Left lobe of liver (tissue), 2 donors: Measurements from ENCODE around the gene RUFY1. TPM values are rescaled to one million over a fixed set of nuclear protein-coding genes. Genes with fewer than 3 reads are reported as not detected.
A peak's percentile ranks its signal among the peaks of the same experiment; 100 is the strongest.

Experiments
- ATAC-seq: fragments of 200-7000 bp; cut with Tn5 transposase; one replicate; pipeline ENCODE4 v1.9.1; 2020; ENCODE audit warnings: mild to moderate bottlenecking, moderate library complexity
- DNase-seq: peaks from one replicate; pipeline ENCODE4 v3.0.0-alpha.2; 2020; ENCODE audit warnings: low spot score
- total RNA-seq: library from RNA; stranded (reverse); gene quantifications from one replicate; pipeline ENCODE4 v1.2.1, GENCODE V29; 2021
- donor health status: DM: no; HTN: no; CAD: no; lungs with moderate emphysema.
- donor health status: DM: no; HTN: yes; CAD: no.

Gene RUFY1
- total RNA-seq, 1 donor from 2014 or later, result 16.4 TPM

- DNase-seq (no peak), ATAC-seq (no peak)
These were observed 51.7 kb downstream of the RUFY1 start for GRCh38 chr5:179601871-179602625.

GRCh38 chr5:179603308-179603707 is 53.0 kb downstream of the RUFY1 start:
- DNase-seq (no peak), ATAC-seq (no peak)

GRCh38 chr5:179605026-179605833 is 54.9 kb downstream of the RUFY1 start:
- ATAC-seq (peak; percentile 17), DNase-seq (no peak)

GRCh38 chr5:179606071-179606909 is 55.9 kb downstream of the RUFY1 start:
- DNase-seq (no peak), ATAC-seq (no peak)

DNA sequence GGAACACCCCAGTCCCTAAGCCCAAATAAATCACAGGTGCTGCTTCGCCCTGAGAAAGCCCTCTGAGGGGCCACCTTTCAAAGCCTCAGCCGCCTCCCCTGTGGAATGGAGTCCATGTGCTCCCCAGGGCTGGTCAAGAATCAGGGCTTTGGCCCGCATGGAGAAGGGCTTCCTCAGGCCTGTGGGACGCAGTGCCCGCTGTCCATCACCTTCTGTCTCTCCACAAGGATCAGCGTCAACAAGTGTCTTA is 56.5 kb downstream of the RUFY1 start:
- DNase-seq (no peak), ATAC-seq (no peak)

- ATAC-seq (peak; percentile 45), DNase-seq (no peak)
These were observed 57.0 kb downstream of the RUFY1 start for GRCh38 chr5:179607160-179607931.

- no peak for DNase-seq
- peak; percentile 2 for ATAC-seq
These were observed 57.8 kb downstream of the RUFY1 start for GRCh38 chr5:179608131-179608581.

DNA sequence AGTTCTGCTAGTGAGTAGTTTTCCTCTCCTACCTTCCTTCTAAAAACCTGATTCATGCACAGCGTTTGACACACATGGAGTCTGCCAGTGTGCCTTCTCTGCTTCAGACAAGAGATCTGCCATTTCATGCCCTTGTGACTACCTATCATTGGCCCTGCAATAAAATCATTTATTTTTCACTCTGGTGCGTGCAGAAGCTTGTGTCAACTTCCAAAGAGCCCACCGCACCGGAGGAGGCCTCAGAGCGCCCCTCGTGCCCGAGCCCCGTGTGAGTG is 59.4 kb downstream of the RUFY1 start:
- ATAC-seq (no peak), DNase-seq (no peak)

DNA sequence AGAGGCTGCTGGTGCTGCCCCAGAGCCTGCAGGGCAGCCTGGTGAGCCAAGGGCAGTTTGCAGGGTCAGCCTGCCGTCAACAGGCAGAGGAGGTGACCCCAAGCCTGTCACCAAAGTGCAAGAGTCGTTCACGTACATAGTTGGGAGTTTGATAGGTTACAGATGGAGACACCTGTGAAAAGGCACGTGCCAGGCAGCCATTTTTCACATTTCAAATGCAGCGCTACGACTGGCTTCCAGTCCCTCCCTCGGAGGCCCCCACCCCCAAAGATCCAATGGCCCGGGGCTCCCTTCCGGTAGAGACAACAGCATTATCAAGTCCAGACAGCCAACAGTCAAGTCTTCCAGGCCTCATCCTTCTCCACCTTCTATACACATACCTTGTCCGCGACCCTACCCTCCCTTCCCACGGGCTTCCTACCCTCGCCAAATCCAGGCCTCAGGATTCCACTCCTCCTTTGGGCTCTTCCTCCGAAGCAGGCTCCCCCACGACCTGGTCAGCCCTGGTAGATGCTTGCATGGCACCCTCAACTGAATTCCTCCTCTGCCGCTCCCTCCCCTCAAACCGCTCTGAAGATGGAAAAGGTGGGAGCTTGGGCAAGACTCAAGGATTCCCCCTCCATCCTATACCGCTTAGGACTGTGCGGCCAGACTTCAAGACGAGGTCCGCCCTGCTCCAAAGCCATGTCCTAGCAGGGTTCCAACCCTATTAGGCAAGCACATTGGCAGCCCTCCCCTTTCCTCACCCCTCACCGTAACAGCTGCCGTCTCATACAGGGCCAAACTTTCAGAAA is 60.0 kb downstream of the RUFY1 start:
- no peak for ATAC-seq
- DNase-seq, result no peak

DNA sequence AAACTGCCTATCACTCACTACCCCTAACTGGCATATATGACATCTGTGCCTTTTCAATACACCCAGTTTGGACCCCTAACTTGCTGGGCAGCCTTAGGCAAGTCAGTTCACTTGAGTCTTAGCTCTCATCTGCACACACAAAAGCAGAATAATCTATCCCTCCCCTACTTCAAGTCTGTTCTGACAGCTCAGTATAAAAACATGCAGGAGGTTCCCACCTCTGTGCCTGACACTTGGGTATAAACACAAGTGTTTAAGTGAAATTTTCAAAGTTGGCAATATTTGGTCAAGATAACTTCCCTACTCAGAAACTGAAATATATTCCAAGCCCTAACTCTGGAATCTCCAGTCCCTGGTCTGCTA is 60.5 kb downstream of the RUFY1 start:
- DNase-seq (no peak), ATAC-seq (no peak)

- ATAC-seq, result no peak
- no peak for DNase-seq
These were observed 62.5 kb downstream of the RUFY1 start for GRCh38 chr5:179612577-179613459.

GRCh38 chr5:179613460-179614071 is 63.2 kb downstream of the RUFY1 start:
- no peak for DNase-seq

GRCh38 chr5:179614745-179615144 is 64.4 kb downstream of the RUFY1 start:
- peak; percentile 24 for ATAC-seq
- DNase-seq, result no peak

More at GRCh38 chr5:179613460-179614071, 63.2 kb downstream of the RUFY1 start:
- ATAC-seq, result no peak

- DNase-seq, result no peak
- ATAC-seq, result no peak
These were observed 64.8 kb downstream of the RUFY1 start for GRCh38 chr5:179615203-179615602.

GRCh38 chr5:179616002-179616594 is 65.7 kb downstream of the RUFY1 start:
- DNase-seq (no peak), ATAC-seq (no peak)

DNA sequence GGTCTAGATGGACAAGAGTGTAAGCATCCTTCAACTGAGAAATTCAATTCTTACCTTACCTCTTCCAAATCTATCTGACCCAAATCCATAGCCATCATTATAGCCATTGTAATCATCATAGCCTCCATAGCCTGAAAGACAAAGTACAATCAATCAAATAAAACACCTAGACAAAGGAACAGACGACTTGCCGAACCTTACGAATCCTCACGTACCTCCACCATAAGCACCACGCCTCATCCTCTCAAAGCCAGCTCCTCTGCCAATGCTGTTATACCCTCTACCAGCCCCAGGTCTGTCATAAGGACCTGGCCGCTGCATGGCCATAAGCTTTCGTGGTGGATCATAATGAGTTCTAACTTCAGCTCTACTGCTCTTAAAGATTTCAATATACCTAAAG is 67.6 kb downstream of the RUFY1 start:
- ATAC-seq, result no peak
- DNase-seq, result no peak

GRCh38 chr5:179618923-179619554 is 68.7 kb downstream of the RUFY1 start:
- DNase-seq (no peak), ATAC-seq (no peak)

DNA sequence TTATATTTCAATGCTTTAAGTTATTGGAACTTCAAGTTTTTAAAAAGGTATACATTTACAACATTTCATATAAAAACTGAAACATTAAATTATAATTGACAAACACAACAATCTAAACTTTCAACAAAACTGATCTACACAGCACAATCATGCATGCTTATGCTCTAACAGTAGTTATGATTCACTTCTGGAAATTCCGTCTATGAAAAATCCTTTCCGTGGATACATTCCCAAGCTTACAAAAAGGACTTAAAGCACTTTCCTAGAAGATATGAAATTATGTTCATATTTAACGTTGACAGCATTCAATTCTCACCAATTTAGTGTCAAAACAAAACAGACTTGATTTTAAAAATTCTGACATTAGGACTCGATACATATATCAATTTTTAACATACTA is 69.4 kb downstream of the RUFY1 start:
- DNase-seq (no peak), ATAC-seq (no peak)
